Breast epithelium (tissue), 3 donors: Measurements from ENCODE around the gene USP22.

Experiments
- POLR2AphosphoS5 ChIP-seq, 3 donors: sonication (generic); formaldehyde crosslinking; IDR thresholded peaks; one replicate each; pipeline ENCODE4 v1.6.1; 2017; ENCODE audit warnings: antibody characterized with exemption in 3 of 3
- TF ChIP-seq, protein P1 (sequence below), 3 donors: fragments of 450-650 bp; IDR thresholded peaks; one replicate each; pipeline ENCODE4 v1.5.1; 2016 to 2017; ENCODE audit warnings: antibody characterized with exemption in 3 of 3, mild to moderate bottlenecking in 3 of 3, moderate library complexity in 3 of 3

DNA sequence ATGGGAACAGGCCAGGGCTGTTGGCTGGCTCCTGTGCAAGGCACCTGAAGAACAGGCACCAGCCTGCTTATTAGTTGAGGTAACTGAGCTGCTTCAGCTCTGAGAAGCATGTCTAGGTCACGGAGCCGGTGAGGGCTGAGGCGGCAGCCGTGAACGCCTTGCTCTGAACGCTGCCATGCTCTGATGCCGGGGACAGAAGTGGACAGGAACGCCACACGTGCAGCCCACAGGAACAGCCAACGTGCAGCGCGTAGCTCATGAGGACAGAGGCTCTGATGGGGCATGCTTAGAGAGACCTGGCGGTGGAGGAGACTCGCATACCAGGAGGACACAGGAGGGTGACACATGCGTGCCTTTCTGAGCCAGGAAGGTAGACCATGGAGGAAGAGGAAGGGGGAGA, 25.6 kb downstream of the USP22 start:
- TF ChIP-seq, protein P1, sequence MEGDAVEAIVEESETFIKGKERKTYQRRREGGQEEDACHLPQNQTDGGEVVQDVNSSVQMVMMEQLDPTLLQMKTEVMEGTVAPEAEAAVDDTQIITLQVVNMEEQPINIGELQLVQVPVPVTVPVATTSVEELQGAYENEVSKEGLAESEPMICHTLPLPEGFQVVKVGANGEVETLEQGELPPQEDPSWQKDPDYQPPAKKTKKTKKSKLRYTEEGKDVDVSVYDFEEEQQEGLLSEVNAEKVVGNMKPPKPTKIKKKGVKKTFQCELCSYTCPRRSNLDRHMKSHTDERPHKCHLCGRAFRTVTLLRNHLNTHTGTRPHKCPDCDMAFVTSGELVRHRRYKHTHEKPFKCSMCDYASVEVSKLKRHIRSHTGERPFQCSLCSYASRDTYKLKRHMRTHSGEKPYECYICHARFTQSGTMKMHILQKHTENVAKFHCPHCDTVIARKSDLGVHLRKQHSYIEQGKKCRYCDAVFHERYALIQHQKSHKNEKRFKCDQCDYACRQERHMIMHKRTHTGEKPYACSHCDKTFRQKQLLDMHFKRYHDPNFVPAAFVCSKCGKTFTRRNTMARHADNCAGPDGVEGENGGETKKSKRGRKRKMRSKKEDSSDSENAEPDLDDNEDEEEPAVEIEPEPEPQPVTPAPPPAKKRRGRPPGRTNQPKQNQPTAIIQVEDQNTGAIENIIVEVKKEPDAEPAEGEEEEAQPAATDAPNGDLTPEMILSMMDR (IDR thresholded peaks at IDR 0.05) = no peak
- TF ChIP-seq POLR2AphosphoS5 (IDR thresholded peaks at IDR 0.05) = no peak
